GM12878 (cell line): ENCODE measurements around the gene TMEM135. TPM values are rescaled to one million over a fixed set of nuclear protein-coding genes. Genes with fewer than 3 reads are reported as not detected.
"Not testable (repeated sequence)": the region's sequence is repeated elsewhere in the genome, so short reads cannot be mapped to it uniquely, and the experiment has no call there.

Experiments used
- ATAC-seq: fragments of 200-7000 bp; cut with Tn5 transposase; 3 replicates; pipeline ENCODE4 v1.9.1; 2020; ENCODE audit warnings: mild to moderate bottlenecking, moderate library complexity
- BruUV-seq: library from RNA; stranded (reverse); fragments of 400-500 nt; replicated peaks from 2 replicates; lab custom pipeline; 2021; lab: Mats Ljungman, UMichigan
- CTCF ChIA-PET: fragments of 300-600 bp; sonication (Branson Sonifier 250); formaldehyde crosslinking; extraction: SDS; loops from one replicate; lab custom pipeline; 2021; ENCODE audit warnings: inconsistent platforms; lab: Yijun Ruan, JAX
- POLR2A ChIA-PET: fragments of 350-600 bp; formaldehyde crosslinking; extraction: SDS; loops from one replicate; lab custom pipeline; 2021; ENCODE audit warnings: inconsistent platforms; lab: Charles Lee
- RAD21 ChIA-PET: fragments of 300-600 bp; sonication (Branson Sonifier 250); formaldehyde crosslinking; loops from one replicate; lab custom pipeline; 2023; ENCODE audit warnings: antibody characterized with exemption; ENCODE audit not compliant: unreplicated experiment; lab: Charles Lee
- SMC1A ChIA-PET: fragments of 300-600 bp; sonication (Branson Sonifier 250); formaldehyde crosslinking; loops from one replicate; lab custom pipeline; 2023; ENCODE audit not compliant: unreplicated experiment, uncharacterized antibody; lab: Charles Lee
- DNase-seq: peaks from one replicate; pipeline ENCODE4 v3.0.0-alpha.2; 2011; ENCODE audit warnings: low read depth, low spot score
- FAIRE-seq: peaks from 3 replicates; lab custom pipeline; 2011; peaks lifted over from hg19 to GRCh38; lab: Jason Lieb, UNC
- H2AFZ ChIP-seq: 2 replicates; pipeline ENCODE4 v1.6.0; 2011; ENCODE audit warnings: low read depth, low read length, control low read depth; ENCODE audit not compliant: control insufficient read depth
- H3K27ac ChIP-seq: 2 replicates; pipeline ENCODE4 v1.5.1; 2011; ENCODE audit warnings: control low read depth; ENCODE audit not compliant: control insufficient read depth, insufficient read depth
- H3K27me3 ChIP-seq, 2 experiments: replicated peaks in 1 of 2; 2 replicates each; pipeline versions ENCODE4 v1.6.0 to v1.6.1; 2011; ENCODE audit warnings: low read length in 1 of 2; ENCODE audit not compliant: control insufficient read depth in 2 of 2, insufficient read depth in 2 of 2
- H3K36me3 ChIP-seq, 2 experiments: 2 replicates each; pipeline ENCODE4 v1.5.1; 2011; ENCODE audit warnings: low read length in 1 of 2; ENCODE audit not compliant: control insufficient read depth in 2 of 2, insufficient read depth in 2 of 2
- H3K4me1 ChIP-seq: 2 replicates; pipeline ENCODE4 v1.6.1; 2011; ENCODE audit warnings: mild to moderate bottlenecking, low read length, moderate library complexity, mixed read lengths; ENCODE audit not compliant: control insufficient read depth, insufficient read depth
- H3K4me2 ChIP-seq: 2 replicates; pipeline ENCODE4 v1.6.0; 2011; ENCODE audit warnings: control low read depth; ENCODE audit not compliant: control insufficient read depth, insufficient read depth
- H3K4me3 ChIP-seq: fragments of 200-600 bp; sonication (generic); 2 replicates; pipeline ENCODE4 v1.5.1; 2016
- H3K79me2 ChIP-seq: 2 replicates; pipeline ENCODE4 v1.6.0; 2011; ENCODE audit warnings: low read length; ENCODE audit not compliant: control insufficient read depth, insufficient read depth
- H3K9ac ChIP-seq: 2 replicates; pipeline ENCODE4 v1.8.0; 2011; ENCODE audit warnings: low read length, control low read depth, mixed read lengths; ENCODE audit not compliant: control insufficient read depth, insufficient read depth
- H3K9me3 ChIP-seq: replicated peaks from 3 replicates; pipeline ENCODE4 v1.5.1; 2011; ENCODE audit warnings: mild to moderate bottlenecking, low read length; ENCODE audit not compliant: control insufficient read depth, insufficient read depth
- H4K20me1 ChIP-seq: 2 replicates; pipeline ENCODE4 v1.6.0; 2011; ENCODE audit not compliant: control insufficient read depth, insufficient read depth
- GABPA ChIP-seq: IDR thresholded peaks from 2 replicates; pipeline ENCODE4 v1.6.1; 2014; ENCODE audit warnings: antibody characterized with exemption, low read depth, mild to moderate bottlenecking, inconsistent platforms
- SUZ12 ChIP-seq: fragments of 200-600 bp; sonication (generic); IDR thresholded peaks from one replicate; pipeline ENCODE4 v1.6.1; 2018; ENCODE audit warnings: antibody characterized with exemption, mild to moderate bottlenecking; ENCODE audit not compliant: unreplicated experiment
- TBL1XR1 ChIP-seq: IDR thresholded peaks from 2 replicates; pipeline ENCODE4 v1.6.1; 2012; ENCODE audit warnings: low read depth, low read length, improper control_type of control experiment
- WGBS: methylation state at CpG from one replicate; pipeline ENCODE4 v1.1.6; 2016; ENCODE audit warnings: low lambda C conversion rate; ENCODE audit not compliant: insufficient replicate concordance, insufficient coverage; ENCODE audit errors: missing lambda C conversion rate; 5-methylcytosine and 5-hydroxymethylcytosine counted together
- in situ Hi-C: fragments of 300-500 bp; cut with MboI; formaldehyde crosslinking; loops from 9 replicates; pipeline ENCODE4 v1.14.3; 2018; ENCODE audit warnings: mixed read lengths
- intact Hi-C: fragments of 100-400 bp; cut with micrococcal nuclease; formaldehyde crosslinking; loops from one replicate; pipeline ENCODE4 v1.14.2; 2022; ENCODE audit not compliant: unreplicated experiment
- polyA plus RNA-seq, 11 experiments: library from polyadenylated mRNA; depleted of rRNA in 4 of 11; unstranded in 6 of 11; stranded (reverse) in 5 of 11; fragments of >200 nt; fragmentation: Nextera tagmentation in 4 of 11; fragmentation: Illumina TruSeq in 1 of 11; extraction: Ambion mirVana in 4 of 11; extraction: Trizol in 1 of 11; gene quantifications; 1 replicate in 1 of 11; 2 replicates in 10 of 11; pipeline versions ENCODE4 v1.2.1 to v1.2.3, GENCODE V29; 2011 to 2016; ENCODE audit warnings: inconsistent platforms in 2 of 11, missing spikeins in 2 of 11, low read depth in 1 of 11
- total RNA-seq, 4 experiments: library from RNA; depleted of rRNA in 3 of 4; stranded (reverse); fragments of >200 nt in 3 of 4; fragmentation: Illumina TruSeq in 1 of 4; extraction: Trizol in 1 of 4; gene quantifications; 2 replicates each; pipeline versions ENCODE4 v1.2.1 to v1.2.3, GENCODE V29; 2013 to 2021
- TF ChIP-seq, protein P1 (sequence below): IDR thresholded peaks from 2 replicates; pipeline ENCODE4 v1.6.1; 2011; ENCODE audit warnings: low read depth, mild to moderate bottlenecking, low read length, moderate library complexity, borderline replicate concordance; ENCODE audit errors: extremely low read depth

TMEM135 gene
- total and polyA plus RNA-seq, 10 of the 15 experiments (the other 5 are each of a cell fraction or from before 2014, with no cell fraction given), result 7.2 to 117 (median 12.9) TPM

DNA sequence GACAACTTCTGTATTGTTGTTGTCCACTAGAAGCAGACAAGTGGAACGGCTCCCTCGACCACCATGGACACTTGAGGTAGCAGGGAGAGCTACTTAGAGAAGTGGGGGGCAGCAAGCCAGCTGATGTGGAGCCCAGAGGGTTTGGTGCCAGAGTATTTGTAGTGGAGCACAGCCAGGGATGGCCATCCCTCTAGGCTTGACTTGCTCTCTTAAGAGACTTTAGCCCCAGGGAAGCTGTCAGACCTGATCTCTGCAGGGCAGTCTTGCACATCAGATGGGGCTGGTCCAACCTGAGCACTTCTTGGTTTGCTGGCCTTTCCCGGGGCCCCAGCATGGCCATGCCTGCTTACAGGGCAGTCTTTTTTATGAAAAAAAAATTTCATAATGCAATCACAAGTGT, 15.0 kb upstream of the TMEM135 start (continued):
- TF ChIP-seq SUZ12 (no peak), TBL1XR1 (no peak), GABPA (no peak)
- TF ChIP-seq, protein P1, sequence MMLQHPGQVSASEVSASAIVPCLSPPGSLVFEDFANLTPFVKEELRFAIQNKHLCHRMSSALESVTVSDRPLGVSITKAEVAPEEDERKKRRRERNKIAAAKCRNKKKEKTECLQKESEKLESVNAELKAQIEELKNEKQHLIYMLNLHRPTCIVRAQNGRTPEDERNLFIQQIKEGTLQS, result no peak

DNA sequence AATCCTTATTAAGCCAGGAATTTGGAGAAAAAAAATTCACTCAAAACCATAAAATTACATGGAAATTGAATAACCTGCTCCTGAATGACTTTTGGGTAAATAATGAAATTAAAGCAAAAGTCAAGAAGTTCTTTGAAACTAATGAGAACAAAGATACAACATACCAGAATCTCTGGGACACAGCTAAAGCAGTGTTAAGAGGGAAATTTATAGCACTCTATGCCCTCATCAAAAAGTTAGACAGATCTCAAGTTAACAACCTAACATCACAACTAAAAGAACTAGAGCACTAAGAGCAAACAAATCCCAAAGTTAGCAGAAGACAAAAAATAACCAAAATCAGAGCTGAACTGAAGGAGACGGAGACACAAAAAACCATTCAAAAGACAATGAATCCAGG, 11.3 kb upstream of the TMEM135 start:
- 88% methylated on average over 1 of the region's 1 CpG for WGBS
- ChIA-PET SMC1A (interaction anchor here (0.6 to 0.7 kb wide), 3 partner anchors 10 to 16 kb away, joined by 3 read pairs; no protein-coding TSS in a partner anchor), CTCF (interaction anchor here (1.3 kb wide), 1 partner anchor 11 kb away, joined by 4 read pairs; the partner anchor contains the start of gene TMEM135)
- H3K36me3 ChIP-seq, H3K9me3 ChIP-seq, H4K20me1 ChIP-seq, H3K4me1 ChIP-seq, H3K27ac ChIP-seq, H3K4me3 ChIP-seq, H3K9ac ChIP-seq, H2AFZ ChIP-seq, BruUV-seq, DNase-seq, POLR2A ChIA-PET, intact Hi-C loops, H3K79me2 ChIP-seq, FAIRE-seq, ATAC-seq, H3K27me3 ChIP-seq, in situ Hi-C loops, RAD21 ChIA-PET, H3K4me2 ChIP-seq: not testable (repeated sequence)
